Neural progenitor cell (in vitro differentiated cells): ENCODE results near the gene KIAA1958.

Experiments used
- CTCF ChIP-seq: fragments of 200-600 bp; sonication (generic); IDR thresholded peaks from 2 replicates; pipeline ENCODE4 v1.5.1; 2017; ENCODE audit warnings: antibody characterized with exemption, mild to moderate bottlenecking
- EZH2 ChIP-seq: fragments of 200-600 bp; sonication (generic); IDR thresholded peaks from 2 replicates; pipeline ENCODE4 v1.6.1; 2017; ENCODE audit warnings: antibody characterized with exemption, mild to moderate bottlenecking, moderate library complexity
- EZH2phosphoT487 ChIP-seq: fragments of 200-600 bp; sonication (generic); IDR thresholded peaks from 2 replicates; pipeline ENCODE4 v1.6.1; 2017; ENCODE audit warnings: antibody characterized with exemption

GRCh38 chr9:112540800-112541199, 54.2 kb downstream of the KIAA1958 start:
- TF ChIP-seq CTCF: no peak
- TF ChIP-seq EZH2: no peak
- no peak for TF ChIP-seq EZH2phosphoT487
